CD4-positive, alpha-beta memory T cell (primary cell): ENCODE data around the gene SLC25A36. TPM values are rescaled to one million over a fixed set of nuclear protein-coding genes. Genes with fewer than 3 reads are reported as not detected.
"Not testable (repeated sequence)": the region's sequence is repeated elsewhere in the genome, so short reads cannot be mapped to it uniquely, and the experiment has no call there.

Experiments
- CTCF ChIA-PET: fragments of 350-600 bp; sonication (Branson Sonifier 250); formaldehyde crosslinking; loops from one replicate; lab custom pipeline; 2021; ENCODE audit warnings: inconsistent platforms; ENCODE audit not compliant: partially characterized antibody; lab: Charles Lee
- POLR2A ChIA-PET: fragments of 350-600 bp; sonication (Branson Sonifier 250); formaldehyde crosslinking; loops from one replicate; lab custom pipeline; 2021; ENCODE audit not compliant: partially characterized antibody; lab: Charles Lee
- DNase-seq, 5 donors: peaks; one replicate each; pipeline versions ENCODE4 v3.0.0 to v3.0.0-alpha.2; 2020 to 2022; ENCODE audit warnings: mixed read lengths in 1 of 5
- H3K27ac ChIP-seq: one replicate; pipeline ENCODE4 v1.7.0; 2013; ENCODE audit warnings: low read depth, low read length
- H3K27me3 ChIP-seq: 2 replicates; pipeline ENCODE4 v1.7.0; 2013; ENCODE audit warnings: mild to moderate bottlenecking, low read length, moderate library complexity; ENCODE audit not compliant: insufficient read depth
- H3K36me3 ChIP-seq: 2 replicates; pipeline ENCODE4 v1.7.0; 2013; ENCODE audit warnings: mild to moderate bottlenecking, low read length, moderate library complexity; ENCODE audit not compliant: insufficient read depth
- H3K4me1 ChIP-seq: 2 replicates; pipeline ENCODE4 v1.7.0; 2013; ENCODE audit warnings: mild to moderate bottlenecking, low read length, moderate library complexity; ENCODE audit not compliant: insufficient read depth
- H3K4me3 ChIP-seq, 2 donors: one replicate each; pipeline ENCODE4 v1.7.0; 2013; ENCODE audit warnings: low read length in 2 of 2, mild to moderate bottlenecking in 1 of 2
- H3K9me3 ChIP-seq, 2 donors: one replicate each; pipeline ENCODE4 v1.7.0; 2013; ENCODE audit warnings: low read length in 2 of 2, control low read depth in 1 of 2; ENCODE audit not compliant: control insufficient read depth in 1 of 2
- H3K27ac Mint-ChIP-seq, 7 donors: one replicate each; pipeline ENCODE4 v1.8.0; 2020 to 2021; ENCODE audit warnings: mixed read lengths in 7 of 7, mild to moderate bottlenecking in 6 of 7, inconsistent platforms in 3 of 7, moderate library complexity in 3 of 7
- H3K27me3 Mint-ChIP-seq, 2 donors: one replicate each; pipeline ENCODE4 v1.8.0; 2020 to 2021; ENCODE audit warnings: mixed read lengths in 2 of 2
- H3K36me3 Mint-ChIP-seq, 2 donors: one replicate each; pipeline ENCODE4 v1.8.0; 2020 to 2021; ENCODE audit warnings: mixed read lengths in 2 of 2, inconsistent platforms in 1 of 2, mild to moderate bottlenecking in 1 of 2
- H3K4me1 Mint-ChIP-seq, 4 donors: one replicate each; pipeline ENCODE4 v1.8.0; 2020 to 2021; ENCODE audit warnings: mixed read lengths in 4 of 4, mild to moderate bottlenecking in 1 of 4
- H3K4me3 Mint-ChIP-seq, 8 donors: one replicate each; pipeline ENCODE4 v1.8.0; 2020 to 2021; ENCODE audit warnings: mixed read lengths in 8 of 8, mild to moderate bottlenecking in 7 of 8, moderate library complexity in 6 of 8, inconsistent platforms in 3 of 8
- H3K9me3 Mint-ChIP-seq, 8 donors: one replicate each; pipeline ENCODE4 v1.8.0; 2020 to 2021; ENCODE audit warnings: mixed read lengths in 8 of 8, mild to moderate bottlenecking in 5 of 8, inconsistent platforms in 3 of 8, moderate library complexity in 1 of 8
- intact Hi-C: fragments of 100-400 bp; cut with micrococcal nuclease; formaldehyde crosslinking; loops from one replicate; pipeline ENCODE4 v1.15.1; 2023
- polyA plus RNA-seq, 2 donors: library from polyadenylated mRNA; unstranded; fragments of 300-500 nt; fragmentation: Illumina TruSeq; gene quantifications; one replicate each; pipeline ENCODE4 v1.2.3, GENCODE V29; 2021
- total RNA-seq, 2 experiments: library from RNA; stranded (reverse); gene quantifications; one replicate each; pipeline ENCODE4 v1.2.3, GENCODE V29; 2021

SLC25A36 gene
- total and polyA plus RNA-seq, 4 experiments from 2014 or later = 26.6 to 56.5 (median 48.0) TPM

- intact Hi-C loops = no loop called here
- no peak overlapping the region for H3K27ac ChIP-seq
- Mint-ChIP-seq H3K9me3 (no peaks in the 10 kb centered on the region), H3K36me3 (peaks cover 20 to 24% of the 10 kb centered on the region in 2 donors), H3K4me1 (peaks cover 26 to 61% (median 43%) of the 10 kb centered on the region in 4 donors), H3K27me3 (no peaks in the 10 kb centered on the region), H3K27ac (no peak overlapping the region), H3K4me3 (no peak overlapping the region)
- H3K36me3 ChIP-seq = peaks cover 3% of the 10 kb centered on the region
- H3K4me3 ChIP-seq = no peak overlapping the region
- no peaks in the 10 kb centered on the region for H3K9me3 ChIP-seq
- ChIA-PET CTCF (interaction anchor here (1.2 kb wide), 1 partner anchor 11 kb away, joined by 3 read pairs; no protein-coding TSS in a partner anchor), POLR2A (no interaction called here)
- H3K27me3 ChIP-seq = no peaks in the 10 kb centered on the region
- peaks cover 32% of the 10 kb centered on the region for H3K4me1 ChIP-seq
- no peak for DNase-seq
These were observed 12.9 kb downstream of the SLC25A36 start for GRCh38 chr3:140954576-140954975.

- no peak overlapping the region for H3K4me3 Mint-ChIP-seq
- Histone ChIP-seq H3K27me3 (no peaks in the 10 kb centered on the region), H3K36me3 (peaks cover 9% of the 10 kb centered on the region), H3K4me3 (no peak overlapping the region), H3K27ac (no peak overlapping the region), H3K4me1 (peaks cover 27% of the 10 kb centered on the region), H3K9me3 (no peaks in the 10 kb centered on the region)
- no peak overlapping the region for H3K27ac Mint-ChIP-seq
- H3K4me1 Mint-ChIP-seq = peaks cover 21 to 53% (median 33%) of the 10 kb centered on the region in 4 donors
- H3K27me3 Mint-ChIP-seq = no peaks in the 10 kb centered on the region
- no peak for DNase-seq
- no peaks in the 10 kb centered on the region for H3K9me3 Mint-ChIP-seq
- POLR2A ChIA-PET = interaction anchor here (1.1 kb wide), 1 partner anchor 12 kb away, joined by 3 read pairs; no protein-coding TSS in a partner anchor
- peaks cover 20 to 28% of the 10 kb centered on the region in 2 donors for H3K36me3 Mint-ChIP-seq
- intact Hi-C loops = no loop called here
- CTCF ChIA-PET = no interaction called here
These were observed 14.0 kb downstream of the SLC25A36 start for GRCh38 chr3:140955645-140956044.

- Mint-ChIP-seq H3K27ac (no peak overlapping the region), H3K4me1 (peaks cover 17 to 47% (median 29%) of the 10 kb centered on the region in 4 donors), H3K9me3 (no peaks in the 10 kb centered on the region), H3K36me3 (peaks cover 26 to 30% of the 10 kb centered on the region in 2 donors), H3K4me3 (no peak overlapping the region), H3K27me3 (no peaks in the 10 kb centered on the region)
- POLR2A ChIA-PET = interaction anchor here (1.1 kb wide), 1 partner anchor 13 kb away, joined by 3 read pairs; no protein-coding TSS in a partner anchor
- H3K4me1 ChIP-seq = peaks cover 22% of the 10 kb centered on the region
- no peak for DNase-seq
- H3K27ac ChIP-seq = no peak overlapping the region
- no peaks in the 10 kb centered on the region for H3K9me3 ChIP-seq
- H3K36me3 ChIP-seq = peaks cover 10% of the 10 kb centered on the region
- intact Hi-C loops = no loop called here
- H3K27me3 ChIP-seq = no peaks in the 10 kb centered on the region
- no peak overlapping the region for H3K4me3 ChIP-seq
- CTCF ChIA-PET = no interaction called here
These were observed 14.6 kb downstream of the SLC25A36 start for GRCh38 chr3:140956058-140956835.

- H3K36me3 Mint-ChIP-seq = peaks cover 23 to 34% of the 10 kb centered on the region in 2 donors
- peak overlapping the region in 2 of 7 donors; percentile 1 to 38 for H3K27ac Mint-ChIP-seq
- H3K27me3 Mint-ChIP-seq = no peaks in the 10 kb centered on the region
- Histone ChIP-seq H3K9me3 (no peaks in the 10 kb centered on the region), H3K4me3 (no peak overlapping the region), H3K27me3 (no peaks in the 10 kb centered on the region), H3K27ac (no peak overlapping the region), H3K4me1 (peaks cover 7% of the 10 kb centered on the region), H3K36me3 (peaks cover 10% of the 10 kb centered on the region)
- H3K4me3 Mint-ChIP-seq = no peak overlapping the region
- intact Hi-C loops = loop anchor here (1.0 to 5.0 kb wide), 2 partner anchors 51 to 75 kb away; no protein-coding TSS in a partner anchor
- DNase-seq = peak in 1 of 5 donors; percentile 8
- CTCF ChIA-PET = interaction anchor here (1.0 kb wide), 1 partner anchor 75 kb away, joined by 4 read pairs; no protein-coding TSS in a partner anchor
- H3K9me3 Mint-ChIP-seq = no peaks in the 10 kb centered on the region
- peaks cover 4 to 8% (median 4%) of the 10 kb centered on the region in 4 donors for H3K4me1 Mint-ChIP-seq
- POLR2A ChIA-PET = no interaction called here
These were observed 31.2 kb downstream of the SLC25A36 start for GRCh38 chr3:140972833-140973232.

GRCh38 chr3:140974900-140975299 lies 33.3 kb downstream of the SLC25A36 start:
- Mint-ChIP-seq H3K36me3 (peaks cover 33 to 39% of the 10 kb centered on the region in 2 donors), H3K27ac (peak overlapping the region in 5 of 7 donors; percentile 4 to 68 (median 45)), H3K4me3 (no peak overlapping the region), H3K27me3 (no peaks in the 10 kb centered on the region), H3K9me3 (no peaks in the 10 kb centered on the region), H3K4me1 (peaks cover 4 to 8% (median 4%) of the 10 kb centered on the region in 4 donors)
- no peaks in the 10 kb centered on the region for H3K9me3 ChIP-seq
- intact Hi-C loops = loop anchor here (5.0 kb wide), 1 partner anchor 53 kb away; no protein-coding TSS in a partner anchor
- no peaks in the 10 kb centered on the region for H3K27me3 ChIP-seq
- no peak overlapping the region for H3K4me3 ChIP-seq
- peaks cover 7% of the 10 kb centered on the region for H3K4me1 ChIP-seq
- POLR2A ChIA-PET = interaction anchor here (1.4 kb wide), 1 partner anchor 30 kb away, joined by 3 read pairs; no protein-coding TSS in a partner anchor
- CTCF ChIA-PET = interaction anchor here (1.2 to 1.5 kb wide), 5 partner anchors 9 to 256 kb away, joined by 3 to 5 read pairs (median 4); no protein-coding TSS in a partner anchor
- H3K27ac ChIP-seq = no peak overlapping the region
- peaks cover 10% of the 10 kb centered on the region for H3K36me3 ChIP-seq
- peak in 1 of 5 donors; percentile 7 for DNase-seq

GRCh38 chr3:140980663-140981062 lies 39.0 kb downstream of the SLC25A36 start:
- H3K27me3 Mint-ChIP-seq = no peaks in the 10 kb centered on the region
- no peaks in the 10 kb centered on the region for H3K4me1 ChIP-seq
- H3K4me3 ChIP-seq = no peak overlapping the region
- no peak overlapping the region for H3K27ac Mint-ChIP-seq
- no peaks in the 10 kb centered on the region for H3K36me3 ChIP-seq
- no peaks in the 10 kb centered on the region for H3K4me1 Mint-ChIP-seq
- H3K9me3 Mint-ChIP-seq = peaks cover 0 to 8% (median 1%) of the 10 kb centered on the region in 8 donors
- intact Hi-C loops = no loop called here
- no peaks in the 10 kb centered on the region for H3K27me3 ChIP-seq
- ChIA-PET CTCF (no interaction called here), POLR2A (interaction anchor here (0.6 kb wide), 1 partner anchor 309 kb away, joined by 4 read pairs; no protein-coding TSS in a partner anchor)
- DNase-seq = no peak
- no peak overlapping the region for H3K4me3 Mint-ChIP-seq
- peaks cover 22 to 27% of the 10 kb centered on the region in 2 donors for H3K36me3 Mint-ChIP-seq
- H3K9me3 ChIP-seq = no peaks in the 10 kb centered on the region
- H3K27ac ChIP-seq = no peak overlapping the region

- H3K9me3 ChIP-seq, H3K27ac Mint-ChIP-seq, POLR2A ChIA-PET, H3K36me3 Mint-ChIP-seq, H3K4me1 Mint-ChIP-seq, H3K36me3 ChIP-seq, H3K27ac ChIP-seq, intact Hi-C loops, H3K4me3 Mint-ChIP-seq, H3K4me3 ChIP-seq, H3K4me1 ChIP-seq, DNase-seq, H3K27me3 Mint-ChIP-seq, H3K27me3 ChIP-seq: not testable (repeated sequence)
- peaks cover 0 to 24% (median 17%) of the 10 kb centered on the region in 8 donors for H3K9me3 Mint-ChIP-seq
- CTCF ChIA-PET = interaction anchor here (1.9 kb wide), 1 partner anchor 12 kb away, joined by 7 read pairs; no protein-coding TSS in a partner anchor
These were observed 46.2 kb downstream of the SLC25A36 start for GRCh38 chr3:140987792-140988191.
